Tibial nerve (tissue), 4 donors: Measurements from ENCODE around the gene FOXK2. TPM values are rescaled to one million over a fixed set of nuclear protein-coding genes. Genes with fewer than 3 reads are reported as not detected.
"Not testable (repeated sequence)": the region's sequence is repeated elsewhere in the genome, so short reads cannot be mapped to it uniquely, and the experiment has no call there.

Experiments used
- DNase-seq, 2 donors: peaks; one replicate each; pipeline ENCODE4 v3.0.0-alpha.2; 2019; ENCODE audit warnings: low spot score in 2 of 2
- H3K27ac ChIP-seq, 4 donors: fragments of 200-600 bp; sonication (generic) in 3 of 4; one replicate each; pipeline ENCODE4 v1.5.1; 2017 to 2019; ENCODE audit warnings: mild to moderate bottlenecking in 1 of 4
- H3K27me3 ChIP-seq, 2 donors: fragments of 200-600 bp; sonication (generic) in 1 of 2; one replicate each; pipeline versions ENCODE4 v1.5.1 to v1.6.0; 2017 to 2019
- H3K36me3 ChIP-seq, 3 donors: fragments of 200-600 bp; sonication (generic); one replicate each; pipeline ENCODE4 v1.5.1; 2018 to 2019
- H3K4me1 ChIP-seq, 4 donors: fragments of 200-600 bp; sonication (generic) in 3 of 4; one replicate each; pipeline ENCODE4 v1.5.1; 2017 to 2019
- H3K4me3 ChIP-seq, 4 donors: fragments of 200-600 bp; sonication (generic) in 3 of 4; one replicate each; pipeline ENCODE4 v1.5.1; 2017 to 2019; ENCODE audit warnings: mild to moderate bottlenecking in 1 of 4, moderate library complexity in 1 of 4
- H3K9me3 ChIP-seq, 4 donors: fragments of 200-600 bp; sonication (generic) in 3 of 4; one replicate each; pipeline ENCODE4 v1.5.1; 2017 to 2019
- EP300 ChIP-seq, 2 donors: sonication (generic); formaldehyde crosslinking; IDR thresholded peaks; one replicate each; pipeline ENCODE4 v1.6.1; 2017; ENCODE audit warnings: antibody characterized with exemption in 2 of 2, mild to moderate bottlenecking in 1 of 2
- POLR2A ChIP-seq, 2 donors: fragments of 450-650 bp; IDR thresholded peaks; one replicate each; pipeline ENCODE4 v1.6.1; 2017; ENCODE audit warnings: antibody characterized with exemption in 2 of 2, mild to moderate bottlenecking in 2 of 2, moderate library complexity in 2 of 2
- WGBS, 2 donors: methylation state at CpG; one replicate each; pipeline ENCODE4 v1.1.5; 2018; 5-methylcytosine and 5-hydroxymethylcytosine counted together
- total RNA-seq, 4 donors: library from RNA; depleted of rRNA; stranded (reverse); fragments of >200 nt; gene quantifications; one replicate each; pipeline ENCODE4 v1.1.0, GENCODE V29; 2016
- TF ChIP-seq, protein P1 (sequence below), 5 experiments: fragments of 200-600 bp in 3 of 5; fragments of 450-650 bp in 2 of 5; sonication (generic) in 3 of 5; IDR thresholded peaks; one replicate each; pipeline ENCODE4 v1.5.1; 2016 to 2019; ENCODE audit warnings: antibody characterized with exemption in 5 of 5, mild to moderate bottlenecking in 3 of 5, moderate library complexity in 2 of 5

FOXK2 gene
- total RNA-seq, 4 donors from 2014 or later = 29.6 to 65.4 (median 33.3) TPM

DNA sequence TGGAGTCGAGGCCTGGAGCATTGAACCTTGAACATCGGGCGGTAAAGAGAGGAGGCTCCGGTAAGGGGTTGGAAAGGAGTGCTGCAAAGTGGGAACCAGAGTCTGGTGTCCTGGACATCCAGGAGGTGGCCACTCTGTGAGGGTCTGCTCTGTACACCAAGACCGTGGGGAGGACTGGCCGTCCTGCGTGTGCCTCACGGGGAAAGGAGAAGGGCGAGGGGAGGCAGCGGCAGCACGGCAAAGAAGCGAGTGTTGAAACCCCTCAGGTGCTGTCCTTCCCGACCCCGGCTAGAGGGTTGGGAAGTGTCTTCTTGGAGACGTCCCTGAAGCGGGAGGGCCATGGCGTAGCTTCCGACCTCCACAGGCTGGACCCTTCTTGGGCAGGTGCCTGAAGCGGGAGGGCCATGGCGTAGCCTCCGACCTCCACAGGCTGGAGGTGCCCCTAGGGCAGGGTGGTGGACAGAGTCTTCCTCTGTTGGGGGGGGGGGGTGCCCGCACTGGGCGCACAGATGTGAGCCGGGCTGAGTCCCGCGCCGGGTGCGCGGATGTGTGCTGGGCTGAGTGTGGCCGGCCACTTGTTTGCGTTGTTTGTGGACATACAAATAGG, 42.0 kb downstream of the FOXK2 start:
- no peak for DNase-seq
- H3K9me3 ChIP-seq = no peaks in the 10 kb centered on the region
- H3K27ac ChIP-seq = no peak overlapping the region
- H3K36me3 ChIP-seq = peaks cover 0 to 11% (median 1%) of the 10 kb centered on the region in 3 donors
- TF ChIP-seq, protein P1, sequence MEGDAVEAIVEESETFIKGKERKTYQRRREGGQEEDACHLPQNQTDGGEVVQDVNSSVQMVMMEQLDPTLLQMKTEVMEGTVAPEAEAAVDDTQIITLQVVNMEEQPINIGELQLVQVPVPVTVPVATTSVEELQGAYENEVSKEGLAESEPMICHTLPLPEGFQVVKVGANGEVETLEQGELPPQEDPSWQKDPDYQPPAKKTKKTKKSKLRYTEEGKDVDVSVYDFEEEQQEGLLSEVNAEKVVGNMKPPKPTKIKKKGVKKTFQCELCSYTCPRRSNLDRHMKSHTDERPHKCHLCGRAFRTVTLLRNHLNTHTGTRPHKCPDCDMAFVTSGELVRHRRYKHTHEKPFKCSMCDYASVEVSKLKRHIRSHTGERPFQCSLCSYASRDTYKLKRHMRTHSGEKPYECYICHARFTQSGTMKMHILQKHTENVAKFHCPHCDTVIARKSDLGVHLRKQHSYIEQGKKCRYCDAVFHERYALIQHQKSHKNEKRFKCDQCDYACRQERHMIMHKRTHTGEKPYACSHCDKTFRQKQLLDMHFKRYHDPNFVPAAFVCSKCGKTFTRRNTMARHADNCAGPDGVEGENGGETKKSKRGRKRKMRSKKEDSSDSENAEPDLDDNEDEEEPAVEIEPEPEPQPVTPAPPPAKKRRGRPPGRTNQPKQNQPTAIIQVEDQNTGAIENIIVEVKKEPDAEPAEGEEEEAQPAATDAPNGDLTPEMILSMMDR (IDR thresholded peaks at IDR 0.05) = no peak
- TF ChIP-seq POLR2A (IDR thresholded peaks at IDR 0.05) = no peak
- no peak for TF ChIP-seq EP300 (IDR thresholded peaks at IDR 0.05)
- H3K27me3 ChIP-seq = no peaks in the 10 kb centered on the region
- H3K4me1 ChIP-seq = peaks cover 0 to 69% (median 3%) of the 10 kb centered on the region in 4 donors
- no peak overlapping the region for H3K4me3 ChIP-seq
- WGBS, 2 donors = 70 to 78% methylated on average over 28 to 31 of the region's 31 CpGs

DNA sequence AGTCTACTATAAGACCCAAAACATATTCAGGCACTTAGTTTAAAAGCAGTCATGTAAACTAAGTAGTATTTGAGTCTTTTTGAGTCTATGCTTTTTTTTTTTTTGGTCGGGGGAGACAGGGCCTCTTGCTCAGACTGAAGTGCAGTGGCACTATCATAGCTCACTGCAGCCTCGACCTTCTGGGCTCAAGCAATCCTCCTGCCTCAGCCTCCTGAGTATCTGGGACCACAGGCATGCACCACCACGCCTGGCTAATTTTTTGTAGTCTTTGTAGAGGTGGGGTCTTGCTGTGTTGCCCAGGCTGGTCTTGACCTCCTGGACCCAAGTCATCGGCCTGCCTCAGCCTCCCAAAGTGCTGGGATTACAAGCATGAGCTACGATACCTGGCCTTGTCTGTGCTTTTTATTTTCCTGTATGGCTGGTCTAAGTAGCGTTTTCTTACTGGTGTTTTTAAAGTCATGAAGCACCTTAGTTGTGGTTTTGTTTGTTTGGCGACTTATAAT, 43.2 kb downstream of the FOXK2 start:
- not testable (repeated sequence) for DNase-seq, H3K27me3 ChIP-seq, H3K9me3 ChIP-seq, H3K4me3 ChIP-seq, H3K27ac ChIP-seq
- Histone ChIP-seq H3K4me1 (peaks cover 0 to 72% (median 3%) of the 10 kb centered on the region in 4 donors), H3K36me3 (peaks cover 0 to 23% (median 5%) of the 10 kb centered on the region in 3 donors)
- 79% methylated on average over 7 of the region's 7 CpGs for WGBS, 2 donors

DNA sequence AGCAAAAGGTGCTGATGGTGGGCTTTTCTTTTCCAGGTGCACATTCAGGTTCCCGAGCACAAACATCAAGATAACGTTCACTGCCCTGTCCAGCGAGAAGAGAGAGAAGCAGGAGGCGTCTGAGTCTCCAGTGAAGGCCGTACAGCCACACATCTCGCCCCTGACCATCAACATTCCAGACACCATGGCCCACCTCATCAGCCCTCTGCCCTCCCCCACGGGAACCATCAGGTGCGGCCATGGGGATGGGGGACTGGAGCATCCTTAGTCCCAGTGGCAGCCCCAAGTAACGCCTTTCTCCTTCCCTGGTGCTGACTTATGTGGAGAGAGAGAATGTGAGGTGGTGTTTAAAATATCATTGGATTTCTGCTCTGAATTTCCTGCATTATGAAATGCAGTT, 43.8 kb downstream of the FOXK2 start:
- peak overlapping the region in 1 of 4 donors; percentile 15 for H3K27ac ChIP-seq
- no peak overlapping the region for H3K4me3 ChIP-seq
- WGBS, 2 donors = 91 to 92% methylated on average over 9 of the region's 9 CpGs
- no peak for DNase-seq
- TF ChIP-seq POLR2A (IDR thresholded peaks at IDR 0.05) (no peak), EP300 (IDR thresholded peaks at IDR 0.05) (no peak)
- TF ChIP-seq, protein P1 (IDR thresholded peaks at IDR 0.05) = no peak
- H3K4me1 ChIP-seq = peaks cover 0 to 78% (median 3%) of the 10 kb centered on the region in 4 donors
- H3K27me3 ChIP-seq = no peaks in the 10 kb centered on the region
- H3K36me3 ChIP-seq = peaks cover 0 to 29% (median 5%) of the 10 kb centered on the region in 3 donors
- no peaks in the 10 kb centered on the region for H3K9me3 ChIP-seq

DNA sequence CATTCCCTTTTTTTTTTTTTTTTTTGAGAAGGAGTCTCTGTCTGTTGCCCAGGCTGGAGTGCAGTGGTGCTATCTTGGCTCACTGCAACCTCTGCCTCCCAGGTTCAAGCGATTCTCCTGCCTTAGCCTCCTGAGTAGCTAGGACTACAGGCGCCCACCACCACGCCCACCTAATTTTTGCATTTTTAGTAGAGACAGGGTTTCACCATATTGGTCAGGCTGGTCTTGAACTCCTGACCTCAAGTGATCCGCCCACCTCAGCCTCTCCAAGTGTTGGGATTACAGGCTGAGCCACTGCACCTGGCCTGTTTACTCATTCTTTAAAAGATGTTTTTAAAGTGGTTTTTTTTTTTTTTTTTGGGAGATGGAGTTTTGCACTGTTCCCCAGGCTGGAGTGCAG, 44.2 kb downstream of the FOXK2 start:
- peaks cover 0 to 33% (median 5%) of the 10 kb centered on the region in 3 donors for H3K36me3 ChIP-seq
- H3K27me3 ChIP-seq, H3K4me3 ChIP-seq, DNase-seq, H3K9me3 ChIP-seq: not testable (repeated sequence)
- peaks cover 0 to 82% (median 3%) of the 10 kb centered on the region in 4 donors for H3K4me1 ChIP-seq
- H3K27ac ChIP-seq = peak overlapping the region in 1 of 4 donors; percentile 15
- 79 to 88% methylated on average over 4 of the region's 4 CpGs for WGBS, 2 donors

DNA sequence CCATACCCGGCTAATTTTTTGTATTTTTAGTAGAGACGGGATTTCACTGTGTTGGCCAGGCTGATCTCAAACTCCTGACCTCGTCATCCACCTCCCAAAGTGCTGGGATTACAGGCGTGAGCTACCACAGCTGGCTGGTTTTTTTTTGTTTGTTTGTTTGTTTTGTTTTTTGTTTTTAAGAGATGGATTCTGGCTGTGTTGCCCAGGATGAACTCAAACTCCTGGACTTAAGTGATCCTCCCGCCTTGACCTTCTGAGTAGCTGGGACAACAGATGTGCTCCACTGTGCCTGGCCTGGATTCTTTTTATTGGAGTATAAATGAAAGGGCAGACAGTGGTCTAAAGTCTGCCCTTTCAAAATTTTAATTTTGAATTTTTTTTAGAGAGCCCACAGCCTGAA, 44.7 kb downstream of the FOXK2 start:
- H3K4me3 ChIP-seq = no peak overlapping the region
- peaks cover 0 to 38% (median 5%) of the 10 kb centered on the region in 3 donors for H3K36me3 ChIP-seq
- no peak overlapping the region for H3K27ac ChIP-seq
- H3K9me3 ChIP-seq = no peaks in the 10 kb centered on the region
- no peak for TF ChIP-seq POLR2A (IDR thresholded peaks at IDR 0.05)
- H3K4me1 ChIP-seq = peaks cover 0 to 84% (median 3%) of the 10 kb centered on the region in 4 donors
- no peaks in the 10 kb centered on the region for H3K27me3 ChIP-seq
- DNase-seq = no peak
- WGBS, 2 donors = 72 to 77% methylated on average over 5 of the region's 5 CpGs

DNA sequence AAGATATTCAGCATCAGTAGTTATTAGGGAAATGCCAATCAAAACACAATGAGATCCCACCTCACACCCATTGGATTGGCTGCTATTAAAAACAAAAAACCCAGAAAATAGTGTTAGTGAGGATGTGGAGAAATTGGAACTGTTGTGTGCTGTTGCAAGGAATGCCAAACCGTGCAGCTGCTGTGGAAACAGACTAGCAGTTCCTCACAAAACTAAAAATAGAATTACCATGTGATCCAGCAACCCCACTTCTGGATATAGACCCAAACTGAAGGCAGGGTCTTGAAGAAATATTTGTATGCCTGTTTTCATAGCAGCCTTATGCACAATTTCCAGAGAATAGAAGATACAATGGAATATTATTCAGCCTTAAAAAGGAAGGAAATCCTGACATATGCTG, 46.0 kb downstream of the FOXK2 start:
- no peak for DNase-seq
- Histone ChIP-seq H3K27ac (peak overlapping the region in 2 of 4 donors; percentile 56 to 65), H3K36me3 (peaks cover 0 to 50% (median 5%) of the 10 kb centered on the region in 3 donors), H3K9me3 (no peaks in the 10 kb centered on the region), H3K4me1 (peaks cover 0 to 77% (median 3%) of the 10 kb centered on the region in 4 donors), H3K4me3 (no peak overlapping the region), H3K27me3 (no peaks in the 10 kb centered on the region)
- TF ChIP-seq, protein P1 (IDR thresholded peaks at IDR 0.05) = no peak
- TF ChIP-seq EP300 (IDR thresholded peaks at IDR 0.05) (no peak), POLR2A (IDR thresholded peaks at IDR 0.05) (no peak)
- 12 to 18% methylated on average over 1 of the region's 1 CpG for WGBS, 2 donors
